HepG2 (cell line): Measurements from ENCODE around the gene EIF5A. TPM values are rescaled to one million over a fixed set of nuclear protein-coding genes. Genes with fewer than 3 reads are reported as not detected.

Experiments used
- AKAP8 ChIP-seq: sonication (generic); formaldehyde crosslinking; IDR thresholded peaks from 2 replicates; pipeline ENCODE4 v1.5.1; 2020; ENCODE audit warnings: mild to moderate bottlenecking, missing genetic modification reagents
- CSRNP2 ChIP-seq: sonication (generic); formaldehyde crosslinking; conservative IDR thresholded peaks from 2 replicates; pipeline ENCODE4 v1.8.0; 2022; ENCODE audit warnings: low read depth, missing genetic modification reagents
- EHMT2 ChIP-seq: fragments of 200-600 bp; sonication (generic); IDR thresholded peaks from 2 replicates; pipeline ENCODE4 v1.7.0; 2017; ENCODE audit warnings: antibody characterized with exemption, low read depth, low read length, borderline replicate concordance
- ERF ChIP-seq: IDR thresholded peaks from 2 replicates; pipeline ENCODE4 v1.6.1; 2018; ENCODE audit warnings: missing biosample characterization, missing genetic modification reagents
- FOXP4 ChIP-seq: sonication (generic); formaldehyde crosslinking; IDR thresholded peaks from 2 replicates; pipeline ENCODE4 v1.4.0; 2020; ENCODE audit warnings: missing genetic modification reagents
- GMEB1 ChIP-seq: sonication (generic); formaldehyde crosslinking; IDR thresholded peaks from 2 replicates; pipeline ENCODE4 v1.5.1; 2020; ENCODE audit warnings: missing genetic modification reagents, mild to moderate bottlenecking, borderline replicate concordance
- HMGXB4 ChIP-seq, 2 experiments: sonication (generic) in 1 of 2; formaldehyde crosslinking in 1 of 2; IDR thresholded peaks; 2 replicates each; pipeline versions ENCODE4 v1.4.0 to v1.6.1; 2018 to 2020; ENCODE audit warnings: missing genetic modification reagents in 2 of 2, borderline replicate concordance in 1 of 2, low read depth in 1 of 2, mild to moderate bottlenecking in 1 of 2, missing biosample characterization in 1 of 2
- KLF6 ChIP-seq: IDR thresholded peaks from 2 replicates; pipeline ENCODE4 v1.8.0; 2016; ENCODE audit warnings: missing biosample characterization, missing genetic modification reagents
- POLR2AphosphoS5 ChIP-seq: IDR thresholded peaks from 2 replicates; pipeline ENCODE4 v1.6.1; 2012; ENCODE audit warnings: low read depth, low read length
- RFX3 ChIP-seq: IDR thresholded peaks from 2 replicates; pipeline ENCODE4 v1.6.1; 2016; ENCODE audit warnings: missing biosample characterization, missing genetic modification reagents
- SAP130 ChIP-seq: IDR thresholded peaks from 2 replicates; pipeline ENCODE4 v1.6.1; 2016; ENCODE audit warnings: low read depth
- SKIL ChIP-seq: sonication (generic); formaldehyde crosslinking; IDR thresholded peaks from 2 replicates; pipeline ENCODE4 v1.8.0; 2022; ENCODE audit warnings: missing genetic modification reagents, mild to moderate bottlenecking, moderate library complexity, borderline replicate concordance
- SNAI1 ChIP-seq: sonication (generic); formaldehyde crosslinking; IDR thresholded peaks from 2 replicates; pipeline ENCODE4 v1.5.0; 2020; ENCODE audit warnings: mild to moderate bottlenecking, missing genetic modification reagents, borderline replicate concordance
- SOX5 ChIP-seq: IDR thresholded peaks from 2 replicates; pipeline ENCODE4 v1.6.1; 2016; ENCODE audit warnings: borderline replicate concordance
- STAG1 ChIP-seq: sonication (generic); formaldehyde crosslinking; IDR thresholded peaks from 2 replicates; pipeline ENCODE4 v1.4.0; 2020; ENCODE audit warnings: missing genetic modification reagents
- TAF15 ChIP-seq: fragments of 200-400 bp; formaldehyde crosslinking; IDR thresholded peaks from one replicate; pipeline ENCODE4 v1.6.1; 2018; ENCODE audit warnings: mild to moderate bottlenecking, low read depth, low read length; ENCODE audit not compliant: poor library complexity, severe bottlenecking
- XRCC5 ChIP-seq: fragments of 200-400 bp; formaldehyde crosslinking; optimal IDR thresholded peaks from 2 replicates; pipeline ENCODE3; 2017; ENCODE audit warnings: mild to moderate bottlenecking, low read length
- ZNF143 ChIP-seq: sonication (generic); formaldehyde crosslinking; IDR thresholded peaks from 2 replicates; pipeline ENCODE4 v1.4.0; 2020; ENCODE audit warnings: missing genetic modification reagents
- ZNF781 ChIP-seq: sonication (generic); formaldehyde crosslinking; IDR thresholded peaks from 2 replicates; pipeline ENCODE4 v1.5.1; 2020; ENCODE audit warnings: borderline replicate concordance, mild to moderate bottlenecking, missing genetic modification reagents; ENCODE audit errors: not compliant biosample characterization
- polyA plus RNA-seq, 8 experiments: library from polyadenylated mRNA; depleted of rRNA in 3 of 8; stranded (reverse) in 7 of 8; unstranded in 1 of 8; fragments of >200 nt; fragmentation: Illumina TruSeq in 4 of 8; extraction: Trizol in 4 of 8; gene quantifications; 2 replicates each; pipeline versions ENCODE4 v1.2.1 to v1.2.3, GENCODE V29; 2011 to 2016; ENCODE audit warnings: low read depth in 4 of 8, missing spikeins in 1 of 8, mixed read lengths in 1 of 8; ENCODE audit not compliant: insufficient read depth in 1 of 8
- total RNA-seq, 5 experiments: library from RNA; depleted of rRNA; stranded (reverse); fragments of >200 nt; fragmentation: Illumina TruSeq; extraction: Trizol; gene quantifications; 2 replicates each; pipeline ENCODE4 v1.2.3, GENCODE V29; 2016; ENCODE audit warnings: low read depth in 1 of 5

EIF5A gene
- total and polyA plus RNA-seq, 2 of the 13 experiments (the other 11 are each of a cell fraction or from before 2014, with no cell fraction given), result 319 to 337 TPM

- TF ChIP-seq SKIL (CRISPR knock-in tag), result no peak
- no peak for TF ChIP-seq CSRNP2 (CRISPR knock-in tag)
- peak; percentile 72 for TF ChIP-seq POLR2AphosphoS5
- TF ChIP-seq ZNF781, result no peak
- no peak for TF ChIP-seq EHMT2
- TF ChIP-seq FOXP4 (CRISPR knock-in tag), result no peak
- TF ChIP-seq SOX5 (CRISPR knock-in tag), result no peak
- 0 out of 2 replicates have a peak, but pooled peaks have one; percentile 23 for TF ChIP-seq KLF6 (CRISPR knock-in tag)
- TF ChIP-seq STAG1 (CRISPR knock-in tag), result no peak
- TF ChIP-seq RFX3 (CRISPR knock-in tag), result no peak
- TF ChIP-seq ZNF143, result peak; percentile 83
- peak; percentile 6; the same call in 1 of the 2 replicates for TF ChIP-seq AKAP8 (CRISPR knock-in tag)
- TF ChIP-seq TAF15, result no peak
- TF ChIP-seq SAP130 (CRISPR knock-in tag), result peak; percentile 52; the same call in 1 of the 2 replicates
- 0 out of 2 replicates have a peak, but pooled peaks have one; percentile 42 for TF ChIP-seq SNAI1 (CRISPR knock-in tag)
- TF ChIP-seq HMGXB4 (CRISPR knock-in tag; IDR thresholded peaks at IDR 0.05; ENCODE audit: borderline replicate concordance in 1 of 2, low read depth in 1 of 2), result peak in 1 of 2 experiments; percentile 40; a peak in 1 of 4 replicates
- TF ChIP-seq ERF, result 0 out of 2 replicates have a peak, but pooled peaks have one; percentile 27
- TF ChIP-seq GMEB1 (CRISPR knock-in tag), result peak; percentile 15; the same call in 1 of the 2 replicates
- peak; percentile 11 for TF ChIP-seq XRCC5
Observed at GRCh38 chr17:7308625-7309433, 1.4 kb downstream of the EIF5A start (continued).
